ENCODE results near the gene MC1R.

Gene MC1R

GRCh38 chr16:89897204-89897603 lies 21.5 kb upstream of the MC1R start:
- no peak for DNase-seq

GRCh38 chr16:89898201-89898967 lies 20.3 kb upstream of the MC1R start:
- no peak for DNase-seq

GRCh38 chr16:89899879-89900481 lies 18.7 kb upstream of the MC1R start:
- DNase-seq, result no peak

GRCh38 chr16:89900885-89901284 lies 17.8 kb upstream of the MC1R start:
- DNase-seq, result no peak

GRCh38 chr16:89902980-89903379 lies 15.7 kb upstream of the MC1R start:
- DNase-seq, result no peak

- DNase-seq, result no peak
These were observed 14.7 kb upstream of the MC1R start for GRCh38 chr16:89903908-89904515.

- no peak for DNase-seq
These were observed 13.8 kb upstream of the MC1R start for GRCh38 chr16:89904606-89905510.

GRCh38 chr16:89905511-89906139 lies 13.0 kb upstream of the MC1R start:
- DNase-seq, result no peak

GRCh38 chr16:89906140-89907025 lies 12.3 kb upstream of the MC1R start:
- no peak for DNase-seq

GRCh38 chr16:89907055-89907814 lies 11.4 kb upstream of the MC1R start:
- no peak for DNase-seq

GRCh38 chr16:89908236-89908635 lies 10.4 kb upstream of the MC1R start:
- DNase-seq, result no peak

- no peak for DNase-seq
These were observed 8.6 kb upstream of the MC1R start for GRCh38 chr16:89909777-89910716.

GRCh38 chr16:89910717-89911354 lies 7.8 kb upstream of the MC1R start:
- no peak for DNase-seq

GRCh38 chr16:89911375-89911774 lies 7.3 kb upstream of the MC1R start:
- no peak for DNase-seq

- no peak for DNase-seq
These were observed 6.5 kb upstream of the MC1R start for GRCh38 chr16:89912143-89912542.

- DNase-seq, result no peak
These were observed 6.0 kb upstream of the MC1R start for GRCh38 chr16:89912627-89913026.

- no peak for DNase-seq
These were observed 5.0 kb upstream of the MC1R start for GRCh38 chr16:89913408-89914387.

Data from NCI-H2081 treated with DMSO at 0.1 percent for 48 hours (cell line).